Rectal smooth muscle tissue (tissue), 1 donor: Measurements from ENCODE around the gene TOPORS.
A peak's percentile ranks its signal among the peaks of the same experiment; 100 is the strongest.

ENCODE experiments used
- H3K27ac ChIP-seq: one replicate; pipeline ENCODE4 v1.7.0; 2013; ENCODE audit warnings: low read depth, low read length, inconsistent platforms
- H3K27me3 ChIP-seq: one replicate; pipeline ENCODE4 v1.7.0; 2013; ENCODE audit warnings: low read length; ENCODE audit not compliant: control insufficient read depth, insufficient read depth
- H3K36me3 ChIP-seq: one replicate; pipeline ENCODE4 v1.7.0; 2013; ENCODE audit warnings: low read length; ENCODE audit not compliant: control insufficient read depth, insufficient read depth
- H3K4me1 ChIP-seq: one replicate; pipeline ENCODE4 v1.7.0; 2013; ENCODE audit warnings: low read length; ENCODE audit not compliant: control insufficient read depth, insufficient read depth
- H3K4me3 ChIP-seq: one replicate; pipeline ENCODE4 v1.7.0; 2013; ENCODE audit warnings: low read length
- H3K9ac ChIP-seq: one replicate; pipeline ENCODE4 v1.7.0; 2013; ENCODE audit warnings: low read length

TOPORS gene

DNA sequence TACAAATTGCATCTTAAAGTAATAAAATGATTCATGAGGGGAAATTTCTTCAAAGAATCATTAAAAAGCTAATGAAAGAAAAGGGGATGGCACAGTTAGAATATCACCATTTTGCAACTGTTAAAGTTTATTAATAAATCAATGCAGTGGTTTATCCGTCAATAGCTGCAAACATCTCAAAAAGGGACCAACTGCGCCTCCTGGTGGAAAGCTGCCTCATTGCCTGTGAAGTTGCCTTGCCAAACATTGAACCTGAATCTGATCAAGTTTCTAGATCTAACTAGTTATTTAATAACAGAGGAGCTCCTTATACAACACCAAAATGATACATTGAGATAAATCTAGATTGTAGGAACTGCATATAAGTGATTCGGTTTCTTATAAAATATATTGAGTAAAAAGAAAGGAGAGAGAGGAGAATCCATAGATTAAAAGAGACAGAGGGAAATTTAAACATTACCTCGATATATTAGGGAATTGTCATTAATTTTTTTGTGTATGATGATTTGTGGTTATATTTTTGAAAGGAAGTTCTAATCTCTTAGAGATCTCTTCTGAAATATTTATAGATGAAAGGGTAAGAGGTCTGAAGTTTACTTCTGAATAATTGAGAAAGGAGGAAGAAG, 27.4 kb upstream of the TOPORS start:
- Histone ChIP-seq H3K36me3 (no peaks in the 10 kb centered on the region), H3K4me1 (no peaks in the 10 kb centered on the region), H3K4me3 (no peak overlapping the region), H3K9ac (no peak overlapping the region), H3K27ac (no peak overlapping the region), H3K27me3 (no peaks in the 10 kb centered on the region)

DNA sequence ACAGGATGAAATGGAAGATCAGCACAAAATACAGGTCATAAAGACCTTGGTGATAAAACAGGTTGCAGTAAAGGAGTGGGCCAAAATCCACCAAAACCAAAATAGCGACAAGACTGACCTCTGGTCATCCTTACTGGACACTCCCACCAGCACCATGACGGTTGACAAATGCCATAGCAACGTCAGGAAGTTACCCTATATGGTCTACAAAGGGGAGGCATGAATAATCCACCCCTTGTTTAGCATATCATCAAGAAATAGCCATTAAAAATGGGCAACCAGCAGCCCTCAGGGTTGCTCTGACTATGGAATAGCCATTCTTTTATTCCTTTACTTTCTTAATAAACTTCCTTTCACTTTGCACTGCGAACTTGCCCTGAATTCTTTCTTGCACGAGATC, 26.6 kb upstream of the TOPORS start:
- Histone ChIP-seq H3K4me3 (no peak overlapping the region), H3K36me3 (no peaks in the 10 kb centered on the region), H3K4me1 (no peaks in the 10 kb centered on the region), H3K27ac (no peak overlapping the region), H3K27me3 (no peaks in the 10 kb centered on the region), H3K9ac (no peak overlapping the region)

DNA sequence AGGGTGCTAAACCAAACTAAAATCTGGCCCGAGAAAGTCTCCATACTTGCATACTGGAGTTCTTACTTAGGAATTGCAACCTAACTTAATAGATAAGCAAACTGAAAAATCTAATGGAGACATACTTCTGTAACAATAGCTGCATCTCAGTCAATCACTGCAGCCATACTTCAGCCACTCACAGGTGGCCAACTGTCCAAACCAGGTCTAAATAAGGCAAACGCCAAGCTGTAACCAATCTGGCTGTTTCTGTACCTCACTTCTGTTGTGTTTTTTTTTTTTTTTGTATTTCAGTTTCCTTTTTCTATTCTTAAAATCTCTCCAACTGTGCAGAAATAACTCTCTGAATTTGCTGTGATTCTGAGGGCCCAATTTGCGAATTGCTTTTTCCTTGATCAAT, 24.9 kb upstream of the TOPORS start:
- H3K4me3 ChIP-seq = no peak overlapping the region
- no peak overlapping the region for H3K27ac ChIP-seq
- H3K4me1 ChIP-seq = peaks cover 2% of the 10 kb centered on the region
- no peak overlapping the region for H3K9ac ChIP-seq
- H3K27me3 ChIP-seq = no peaks in the 10 kb centered on the region
- H3K36me3 ChIP-seq = no peaks in the 10 kb centered on the region

DNA sequence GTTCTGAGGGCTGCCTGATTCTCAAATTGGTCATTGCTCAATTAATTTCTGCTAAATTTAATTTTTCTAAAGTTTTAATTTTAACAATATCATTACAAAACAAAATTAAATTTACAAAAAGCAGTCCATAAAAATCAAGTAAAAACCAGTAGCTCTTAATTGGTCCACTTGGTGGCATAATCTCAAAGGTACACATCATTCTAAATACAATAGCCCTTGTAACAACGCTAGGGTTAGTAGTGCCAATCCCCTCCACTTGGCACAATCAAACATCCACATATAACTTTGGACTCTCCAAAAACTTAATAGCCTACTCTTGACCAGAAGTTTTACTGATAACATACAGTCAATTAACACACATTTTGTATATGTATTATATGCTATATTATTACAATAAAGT, 22.5 kb upstream of the TOPORS start:
- Histone ChIP-seq H3K36me3 (no peaks in the 10 kb centered on the region), H3K4me1 (peaks cover 11% of the 10 kb centered on the region), H3K9ac (no peak overlapping the region), H3K27me3 (no peaks in the 10 kb centered on the region), H3K4me3 (no peak overlapping the region), H3K27ac (no peak overlapping the region)

DNA sequence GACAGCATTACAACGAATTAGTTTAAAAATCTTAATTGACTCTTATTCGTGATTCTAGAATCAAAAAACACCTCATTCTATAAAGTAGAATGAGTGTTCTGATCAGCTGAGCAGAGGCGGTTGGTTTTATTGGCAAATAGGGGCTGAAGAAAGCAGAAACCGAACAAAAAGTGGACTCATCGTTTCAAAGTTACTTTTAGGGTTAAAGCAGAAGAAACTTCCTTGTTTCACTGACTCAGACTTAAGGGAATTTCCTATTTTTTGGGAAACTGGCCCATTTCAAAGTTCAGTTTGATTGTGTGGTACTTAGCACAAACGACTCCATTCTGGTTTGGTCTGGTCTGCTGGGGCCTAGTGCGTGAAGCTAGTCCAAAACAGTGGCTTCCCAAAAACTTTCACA, 21.4 kb upstream of the TOPORS start:
- no peak overlapping the region for H3K4me3 ChIP-seq
- H3K27ac ChIP-seq = peak overlapping the region; percentile 94
- no peaks in the 10 kb centered on the region for H3K36me3 ChIP-seq
- H3K4me1 ChIP-seq = peaks cover 11% of the 10 kb centered on the region
- no peaks in the 10 kb centered on the region for H3K27me3 ChIP-seq
- H3K9ac ChIP-seq = no peak overlapping the region

DNA sequence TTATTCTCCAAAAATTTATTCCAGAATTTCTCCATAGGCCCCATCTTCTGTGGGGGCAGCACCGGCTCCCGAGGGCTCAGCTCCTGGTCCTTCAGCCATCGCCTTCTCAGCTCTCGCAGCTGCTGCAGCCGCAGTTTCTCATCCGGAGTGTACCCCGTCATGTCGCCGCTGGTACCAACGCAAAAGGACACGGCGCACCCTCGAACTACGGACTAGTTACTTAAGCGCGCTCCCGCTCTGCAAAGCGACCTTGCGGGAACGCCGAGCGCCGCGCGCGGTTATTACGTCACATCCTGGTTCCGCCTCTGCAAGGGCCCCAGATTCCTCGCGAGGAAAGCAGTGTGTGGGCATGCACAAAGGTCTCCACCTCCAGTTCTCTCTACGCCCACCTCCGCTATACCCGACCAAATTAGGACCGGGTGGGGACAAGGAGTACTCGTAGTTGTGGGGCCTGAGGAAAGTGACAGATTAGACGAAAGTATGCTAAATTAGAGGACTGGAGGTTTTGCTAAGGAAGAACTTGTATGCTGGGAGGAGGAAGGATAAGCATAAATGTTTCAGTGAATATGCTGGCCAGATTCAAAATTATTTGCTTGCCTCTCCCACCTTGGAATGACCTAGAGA, 20.6 kb upstream of the TOPORS start, which contains the start of gene NDUFB6:
TSS of gene NDUFB6 (minus strand) at position 260 of the 624 bp plus-strand sequence. CDS start at position 161, 99 bp downstream.
- H3K9ac ChIP-seq = peak within 1 kb of the TSS; percentile 93
- H3K27ac ChIP-seq = peak within 1 kb of the TSS; percentile 94
- peaks cover 3% of the 10 kb centered on the region for H3K36me3 ChIP-seq

DNA sequence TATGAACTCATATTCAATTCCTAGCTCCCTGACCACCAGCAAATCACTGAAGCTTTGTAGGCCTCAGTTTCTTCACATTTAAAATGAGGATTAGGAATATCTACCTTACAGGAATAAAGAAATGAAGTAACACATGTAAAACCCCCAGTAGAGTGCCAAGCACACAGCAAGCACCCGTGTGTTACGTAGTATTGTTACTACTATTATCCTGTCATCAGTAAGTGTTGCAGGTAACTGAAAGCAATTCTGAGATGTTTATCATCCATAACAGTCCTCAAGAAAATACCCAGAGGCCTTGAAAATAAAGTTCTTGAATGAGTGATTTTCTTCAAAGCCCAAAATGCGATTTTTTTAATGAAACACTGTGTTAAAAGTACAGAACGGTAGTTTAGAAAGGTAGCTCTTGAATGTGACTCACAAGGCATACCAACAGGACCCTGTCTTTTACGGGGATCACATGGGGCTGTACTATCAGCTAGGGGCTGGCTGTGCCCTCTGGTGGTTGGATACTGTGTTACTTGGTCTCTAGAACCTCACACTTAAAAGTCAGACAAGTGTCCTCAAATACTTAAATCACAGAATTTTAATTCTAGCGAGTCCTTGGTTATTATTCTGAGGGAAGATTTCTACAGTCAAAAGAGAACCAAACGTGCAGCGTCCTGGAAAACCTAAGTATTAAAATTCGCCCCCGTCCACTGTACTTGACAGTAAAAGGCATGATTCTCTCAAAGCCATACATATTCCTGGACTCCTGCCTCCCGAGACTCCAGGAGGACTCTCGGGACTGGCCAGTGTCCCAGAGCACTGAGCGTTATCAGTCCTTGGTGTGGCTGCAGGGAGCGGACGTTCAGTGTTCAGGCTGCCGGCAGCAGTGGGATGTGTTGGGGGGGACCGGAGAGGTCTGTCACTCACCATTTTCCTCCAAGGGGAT, 19.8 kb upstream of the TOPORS start:
- Histone ChIP-seq H3K27ac (peak overlapping the region; percentile 94), H3K9ac (peak overlapping the region; percentile 93), H3K27me3 (no peaks in the 10 kb centered on the region), H3K4me3 (peak overlapping the region; percentile 83), H3K4me1 (peaks cover 11% of the 10 kb centered on the region), H3K36me3 (peaks cover 3% of the 10 kb centered on the region)

More for the DNA sequence above, 20.6 kb upstream of the TOPORS start, which contains the start of gene NDUFB6:
- Histone ChIP-seq H3K4me3 (peak within 1 kb of the TSS; percentile 83), H3K4me1 (peaks cover 11% of the 10 kb centered on the region), H3K27me3 (no peaks in the 10 kb centered on the region)

DNA sequence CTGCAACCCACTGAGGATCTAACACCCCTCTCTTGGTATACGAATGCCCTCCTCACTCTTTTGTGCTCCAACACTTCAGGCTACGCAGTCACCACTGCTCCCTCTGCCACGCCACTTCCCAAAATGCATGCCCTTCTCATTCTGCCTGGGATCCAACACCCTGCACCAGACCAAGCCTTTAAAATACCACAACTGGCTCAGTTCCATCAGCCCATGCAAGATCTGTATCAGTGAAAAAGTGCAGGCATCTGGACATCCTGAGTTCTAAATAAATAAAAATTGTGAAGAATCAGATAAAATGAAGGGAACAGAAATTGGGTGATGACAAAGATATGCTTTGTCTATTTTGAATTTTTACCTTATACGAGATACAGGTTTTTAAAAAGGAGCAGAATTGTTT, 17.9 kb upstream of the TOPORS start:
- H3K4me1 ChIP-seq = peaks cover 11% of the 10 kb centered on the region
- no peaks in the 10 kb centered on the region for H3K27me3 ChIP-seq
- no peak overlapping the region for H3K4me3 ChIP-seq
- no peak overlapping the region for H3K9ac ChIP-seq
- peaks cover 12% of the 10 kb centered on the region for H3K36me3 ChIP-seq
- H3K27ac ChIP-seq = no peak overlapping the region

DNA sequence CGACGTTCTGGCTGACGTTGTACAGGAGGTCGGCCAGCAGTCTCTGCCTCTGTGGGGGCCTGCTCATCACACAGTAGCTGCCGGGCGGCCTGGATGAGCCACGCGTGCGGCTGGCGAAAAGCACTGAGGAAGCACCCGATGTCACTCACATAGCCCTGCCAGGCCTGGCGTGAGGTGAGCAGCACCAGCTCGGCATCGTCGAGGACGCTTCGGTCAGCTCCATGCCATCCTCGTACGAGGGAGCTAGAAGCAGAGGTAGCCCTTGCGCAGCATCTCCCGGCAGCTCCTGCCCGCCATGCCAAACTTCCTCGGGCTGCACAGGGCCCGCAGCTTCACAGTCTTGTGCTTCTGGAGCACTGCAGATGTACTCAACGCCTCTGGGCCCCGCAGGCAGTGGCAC, 14.4 kb upstream of the TOPORS start:
- Histone ChIP-seq H3K36me3 (peaks cover 14% of the 10 kb centered on the region), H3K9ac (no peak overlapping the region)

DNA sequence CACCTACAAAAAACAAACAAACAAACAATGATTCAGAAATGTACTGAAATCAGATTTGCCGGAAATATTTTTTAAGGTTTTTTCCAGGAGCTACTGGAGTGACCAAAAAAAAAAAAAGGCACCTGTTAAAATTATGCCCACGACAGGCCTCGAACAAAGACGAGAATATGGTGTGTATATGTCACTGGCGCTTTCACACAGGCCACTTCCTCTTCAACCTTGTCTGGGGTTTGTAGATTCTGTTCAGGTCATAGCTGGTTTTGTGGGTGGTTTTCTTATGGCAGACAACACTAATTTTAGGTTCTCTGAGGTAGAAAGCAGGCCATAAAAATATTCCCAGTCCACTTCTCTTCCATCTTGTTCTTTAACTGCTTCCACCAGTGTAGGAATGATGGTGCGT, 13.6 kb upstream of the TOPORS start:
- no peak overlapping the region for H3K9ac ChIP-seq
- H3K27ac ChIP-seq = no peak overlapping the region
- no peaks in the 10 kb centered on the region for H3K4me1 ChIP-seq
- H3K4me3 ChIP-seq = no peak overlapping the region
- peaks cover 14% of the 10 kb centered on the region for H3K36me3 ChIP-seq
- H3K27me3 ChIP-seq = no peaks in the 10 kb centered on the region

More for the DNA sequence above, 14.4 kb upstream of the TOPORS start:
- Histone ChIP-seq H3K27ac (no peak overlapping the region), H3K27me3 (no peaks in the 10 kb centered on the region), H3K4me3 (no peak overlapping the region), H3K4me1 (peaks cover 6% of the 10 kb centered on the region)

DNA sequence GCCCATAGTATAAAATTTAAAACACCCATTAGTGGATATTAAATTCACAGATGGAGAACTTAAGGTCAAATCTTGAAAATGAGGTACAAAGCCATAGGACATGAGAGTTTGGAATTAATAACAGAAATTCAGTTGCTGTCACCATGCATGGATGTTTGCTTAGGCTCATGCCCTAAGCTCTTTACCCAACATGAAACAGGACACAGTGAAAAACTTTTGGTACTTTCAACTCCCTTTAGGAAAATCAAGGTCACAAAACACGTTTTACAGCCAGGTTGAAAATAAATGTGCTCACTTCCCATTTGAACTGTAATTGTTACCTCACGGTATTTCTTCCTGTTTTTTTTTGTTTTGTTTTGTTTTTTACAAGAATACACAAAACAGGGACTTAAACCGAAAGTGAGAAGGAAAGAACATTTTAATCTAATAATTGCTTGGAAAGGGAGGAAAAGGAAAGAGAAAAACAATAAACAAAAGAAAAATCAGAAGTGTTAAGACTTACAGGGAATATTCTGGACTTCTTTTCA, 6.1 kb upstream of the TOPORS start:
- Histone ChIP-seq H3K36me3 (no peaks in the 10 kb centered on the region), H3K4me1 (no peaks in the 10 kb centered on the region), H3K9ac (no peak overlapping the region), H3K4me3 (no peak overlapping the region), H3K27ac (no peak overlapping the region), H3K27me3 (no peaks in the 10 kb centered on the region)

DNA sequence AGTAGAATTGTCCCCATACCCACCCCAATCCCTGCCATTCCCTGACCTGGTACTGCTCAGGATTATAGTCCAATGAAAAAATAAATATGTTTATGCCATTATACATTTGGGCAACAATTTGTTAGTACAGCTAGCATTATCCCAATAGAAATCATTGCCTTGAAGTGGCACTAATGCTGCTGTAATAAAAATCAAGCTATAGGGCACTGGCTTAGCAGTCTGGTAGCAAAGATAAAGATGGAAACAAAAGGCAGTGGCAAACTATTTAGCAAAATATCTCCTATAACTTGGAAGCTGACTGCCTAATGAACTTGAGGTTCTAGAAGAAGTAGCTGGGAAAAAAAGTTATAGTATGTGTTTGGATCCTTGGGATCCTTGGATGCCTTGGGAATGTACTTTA, 2.2 kb upstream of the TOPORS start:
- peaks cover 3% of the 10 kb centered on the region for H3K4me1 ChIP-seq
- H3K27me3 ChIP-seq = no peaks in the 10 kb centered on the region
- H3K9ac ChIP-seq = no peak overlapping the region
- no peaks in the 10 kb centered on the region for H3K36me3 ChIP-seq
- H3K27ac ChIP-seq = no peak overlapping the region
- H3K4me3 ChIP-seq = no peak overlapping the region
